H1 (cell line): ENCODE results near the gene YOD1. TPM values are rescaled to one million over a fixed set of nuclear protein-coding genes. Genes with fewer than 3 reads are reported as not detected.

Source experiments
- CTCF ChIA-PET: fragments of 300-600 bp; sonication (Branson Sonifier 250); formaldehyde crosslinking; loops from one replicate; lab custom pipeline; 2021; ENCODE audit not compliant: partially characterized antibody; lab: Charles Lee
- POLR2A ChIA-PET: fragments of 300-600 bp; sonication (Branson Sonifier 250); formaldehyde crosslinking; loops from one replicate; lab custom pipeline; 2021; ENCODE audit warnings: inconsistent platforms; ENCODE audit not compliant: partially characterized antibody; lab: Charles Lee
- DNase-seq, 2 experiments: peaks; one replicate each; pipeline versions ENCODE4 v3.0.0 to v3.0.0-alpha.2; 2010 to 2022; ENCODE audit warnings: low spot score in 2 of 2, low read depth in 1 of 2, mixed read lengths in 1 of 2
- FAIRE-seq: peaks from 2 replicates; lab custom pipeline; 2011; peaks lifted over from hg19 to GRCh38; lab: Jason Lieb, UNC
- H2AFZ ChIP-seq: 2 replicates; pipeline ENCODE4 v1.8.1; 2012; ENCODE audit warnings: low read length, inconsistent platforms
- H2AK5ac ChIP-seq: 2 replicates; pipeline ENCODE4 v1.6.1; 2013; ENCODE audit warnings: low read depth, low read length
- H2BK120ac ChIP-seq: replicated peaks from 2 replicates; pipeline ENCODE3; 2013; ENCODE audit warnings: low read depth, low read length, inconsistent platforms
- H2BK12ac ChIP-seq: 2 replicates; pipeline ENCODE4 v1.6.1; 2013; ENCODE audit warnings: low read depth, low read length
- H2BK15ac ChIP-seq: 2 replicates; pipeline ENCODE4 v1.6.1; 2013; ENCODE audit warnings: low read length
- H2BK20ac ChIP-seq: 2 replicates; pipeline ENCODE4 v1.6.1; 2013; ENCODE audit warnings: low read length
- H2BK5ac ChIP-seq: 2 replicates; pipeline ENCODE4 v1.6.1; 2013; ENCODE audit warnings: low read depth, low read length
- H3K14ac ChIP-seq: 2 replicates; pipeline ENCODE4 v1.6.1; 2013; ENCODE audit warnings: inconsistent platforms; ENCODE audit not compliant: insufficient read length
- H3K18ac ChIP-seq: 2 replicates; pipeline ENCODE4 v1.6.1; 2013; ENCODE audit warnings: low read length; ENCODE audit errors: extremely low read depth
- H3K23ac ChIP-seq: 2 replicates; pipeline ENCODE4 v1.6.1; 2013; ENCODE audit warnings: inconsistent platforms; ENCODE audit not compliant: insufficient read length
- H3K23me2 ChIP-seq: 2 replicates; pipeline ENCODE4 v1.6.1; 2013; ENCODE audit warnings: low read depth, low read length
- H3K27ac ChIP-seq: 2 replicates; pipeline ENCODE4 v1.6.1; 2011; ENCODE audit warnings: low read depth, low read length, inconsistent platforms
- H3K27me3 ChIP-seq, 4 experiments: replicated peaks in 1 of 4; 1 replicate in 1 of 4; 2 replicates in 3 of 4; pipeline versions ENCODE4 v1.6.1 to v1.8.1; 2011 to 2013; ENCODE audit warnings: low read length in 3 of 4, mild to moderate bottlenecking in 3 of 4, inconsistent platforms in 2 of 4, mixed read lengths in 2 of 4, moderate library complexity in 1 of 4; ENCODE audit not compliant: control insufficient read depth in 3 of 4, insufficient read depth in 3 of 4; ENCODE audit errors: extremely low read depth in 1 of 4
- H3K36me3 ChIP-seq, 4 experiments: 2 replicates each; pipeline versions ENCODE4 v1.6.1 to v1.8.1; 2011 to 2013; ENCODE audit warnings: mild to moderate bottlenecking in 4 of 4, low read length in 3 of 4, moderate library complexity in 2 of 4, control low read depth in 1 of 4, inconsistent platforms in 1 of 4; ENCODE audit not compliant: insufficient read depth in 4 of 4, control insufficient read depth in 2 of 4
- H3K4ac ChIP-seq: replicated peaks from 2 replicates; pipeline ENCODE3; 2013; ENCODE audit warnings: low read length, low read depth, mixed read lengths, inconsistent platforms; ENCODE audit not compliant: insufficient read length
- H3K4me1 ChIP-seq, 4 experiments: replicated peaks in 1 of 4; 1 replicate in 1 of 4; 2 replicates in 3 of 4; pipeline versions ENCODE4 v1.6.1 to v1.8.1; 2011 to 2013; ENCODE audit warnings: low read length in 3 of 4, inconsistent platforms in 2 of 4, mixed read lengths in 1 of 4; ENCODE audit not compliant: insufficient read depth in 4 of 4, control insufficient read depth in 3 of 4
- H3K4me2 ChIP-seq, 2 experiments: 2 replicates each; pipeline versions ENCODE4 v1.6.1 to v1.8.1; 2011 to 2013; ENCODE audit warnings: low read depth in 2 of 2, low read length in 2 of 2, control low read depth in 1 of 2, inconsistent platforms in 1 of 2, mild to moderate bottlenecking in 1 of 2; ENCODE audit not compliant: insufficient read depth in 1 of 2
- H3K4me3 ChIP-seq, 4 experiments: fragments of 200-600, 300-600 bp in 1 of 4; sonication (generic), shearing (Covaris generic), sonication (Bioruptor Twin) in 1 of 4; 2 replicates each; pipeline versions ENCODE4 v1.5.1 to v1.8.1; 2011 to 2016; ENCODE audit warnings: low read length in 4 of 4, low read depth in 3 of 4, control low read depth in 2 of 4, inconsistent platforms in 2 of 4, mild to moderate bottlenecking in 2 of 4, mixed read lengths in 1 of 4, moderate library complexity in 1 of 4; ENCODE audit not compliant: insufficient read depth in 2 of 4; ENCODE audit errors: extremely low read depth in 1 of 4
- H3K56ac ChIP-seq: replicated peaks from 2 replicates; pipeline ENCODE3; 2013; ENCODE audit warnings: low read depth, mild to moderate bottlenecking, mixed read lengths, low read length, inconsistent platforms; ENCODE audit not compliant: insufficient read length
- H3K79me1 ChIP-seq: 2 replicates; pipeline ENCODE4 v1.6.1; 2013; ENCODE audit warnings: low read depth, low read length, control low read depth
- H3K79me2 ChIP-seq, 2 experiments: 2 replicates each; pipeline versions ENCODE4 v1.6.1 to v1.8.1; 2012 to 2013; ENCODE audit warnings: low read length in 2 of 2, mild to moderate bottlenecking in 2 of 2, inconsistent platforms in 1 of 2; ENCODE audit not compliant: insufficient read depth in 2 of 2, control insufficient read depth in 1 of 2
- H3K9ac ChIP-seq, 4 experiments: replicated peaks in 1 of 4; 1 replicate in 1 of 4; 2 replicates in 3 of 4; pipeline versions ENCODE4 v1.6.1 to v1.8.1; 2011 to 2013; ENCODE audit warnings: low read depth in 3 of 4, low read length in 3 of 4, control low read depth in 2 of 4, mild to moderate bottlenecking in 2 of 4, moderate library complexity in 2 of 4, inconsistent platforms in 1 of 4; ENCODE audit errors: extremely low read depth in 1 of 4
- H3K9me3 ChIP-seq, 2 experiments: 2 replicates each; pipeline versions ENCODE4 v1.6.1 to v1.8.1; 2012 to 2013; ENCODE audit warnings: mild to moderate bottlenecking in 2 of 2, moderate library complexity in 2 of 2, control low read depth in 1 of 2, inconsistent platforms in 1 of 2, low read depth in 1 of 2, low read length in 1 of 2, mixed read lengths in 1 of 2; ENCODE audit not compliant: insufficient read depth in 2 of 2
- H4K20me1 ChIP-seq, 2 experiments: replicated peaks in 1 of 2; 2 replicates each; pipeline versions ENCODE3 to v1.8.1; 2011 to 2013; ENCODE audit warnings: inconsistent platforms in 2 of 2, low read length in 2 of 2, mild to moderate bottlenecking in 1 of 2; ENCODE audit not compliant: insufficient read depth in 2 of 2, control insufficient read depth in 1 of 2
- H4K5ac ChIP-seq: 2 replicates; pipeline ENCODE4 v1.6.1; 2013; ENCODE audit warnings: low read length, low read depth, mixed read lengths, inconsistent platforms; ENCODE audit not compliant: insufficient read length
- H4K8ac ChIP-seq: 2 replicates; pipeline ENCODE4 v1.8.0; 2013; ENCODE audit warnings: mild to moderate bottlenecking, moderate library complexity, low read length, inconsistent platforms; ENCODE audit not compliant: insufficient read depth; ENCODE audit errors: extremely low read depth
- H4K91ac ChIP-seq: replicated peaks from 2 replicates; pipeline ENCODE3; 2013; ENCODE audit warnings: low read length, mixed read lengths, inconsistent platforms; ENCODE audit not compliant: insufficient read length
- ASH2L ChIP-seq: fragments of 200-600, 300-600 bp; sonication (generic); IDR thresholded peaks from one replicate; pipeline ENCODE4 v1.7.1; 2017; ENCODE audit warnings: low read length
- BCL11A ChIP-seq, 2 experiments: IDR thresholded peaks; one replicate each; pipeline ENCODE4 v1.6.1; 2011; ENCODE audit warnings: low read depth in 2 of 2, low read length in 2 of 2, mild to moderate bottlenecking in 2 of 2
- EZH2 ChIP-seq: fragments of 200-600 bp; sonication (generic); IDR thresholded peaks from 2 replicates; pipeline ENCODE4 v1.7.1; 2012; ENCODE audit warnings: low read depth, mild to moderate bottlenecking, moderate library complexity, low read length, inconsistent platforms; ENCODE audit not compliant: severe bottlenecking
- SP1 ChIP-seq: IDR thresholded peaks from 2 replicates; pipeline ENCODE4 v1.6.1; 2011; ENCODE audit warnings: low read depth, low read length
- SP4 ChIP-seq: IDR thresholded peaks from 2 replicates; pipeline ENCODE4 v1.6.1; 2012; ENCODE audit warnings: low read length, inconsistent platforms
- USF2 ChIP-seq: IDR thresholded peaks from 2 replicates; pipeline ENCODE4 v1.6.1; 2011; ENCODE audit warnings: low read length, improper control_type of control experiment
- YY1 ChIP-seq: IDR thresholded peaks from 2 replicates; pipeline ENCODE4 v1.6.1; 2011; ENCODE audit warnings: low read depth, mild to moderate bottlenecking, low read length
- WGBS, 2 experiments: shearing (Covaris generic) in 1 of 2; methylation state at CpG; one replicate each; pipeline versions ENCODE4 v1.1.6 to v1.1.7; 2013 to 2015; ENCODE audit warnings: low lambda C conversion rate in 2 of 2, mixed read lengths in 2 of 2, inconsistent platforms in 1 of 2, low coverage in 1 of 2, missing lambda C conversion rate in 1 of 2; ENCODE audit not compliant: insufficient replicate concordance in 2 of 2, insufficient coverage in 1 of 2, insufficient read length in 1 of 2; ENCODE audit errors: extremely low coverage in 1 of 2, missing lambda C conversion rate in 1 of 2; 5-methylcytosine and 5-hydroxymethylcytosine counted together
- polyA plus RNA-seq, 7 experiments: library from polyadenylated mRNA; depleted of rRNA in 3 of 7; stranded (reverse) in 5 of 7; unstranded in 2 of 7; fragments of >200 nt in 5 of 7; fragments of 200-250 nt in 2 of 7; gene quantifications; 1 replicate in 5 of 7; 2 replicates in 1 of 7; 4 replicates in 1 of 7; pipeline versions ENCODE4 v1.2.1 to v1.2.3, GENCODE V29; 2011 to 2013; ENCODE audit warnings: missing spikeins in 2 of 7, mixed read lengths in 2 of 7
- total RNA-seq: library from RNA; stranded (reverse); fragmentation: NEBNext Ultra II Directional; extraction: Animal tissue kit (Norgen Biotek cat#: 25700); gene quantifications from 2 replicates; pipeline ENCODE4 v1.2.1, GENCODE V29; 2021

The YOD1 gene
- total and polyA plus RNA-seq, 2 of the 8 experiments (the other 6 are each of a cell fraction or from before 2014, with no cell fraction given) = 1.9 to 11.8 TPM

DNA sequence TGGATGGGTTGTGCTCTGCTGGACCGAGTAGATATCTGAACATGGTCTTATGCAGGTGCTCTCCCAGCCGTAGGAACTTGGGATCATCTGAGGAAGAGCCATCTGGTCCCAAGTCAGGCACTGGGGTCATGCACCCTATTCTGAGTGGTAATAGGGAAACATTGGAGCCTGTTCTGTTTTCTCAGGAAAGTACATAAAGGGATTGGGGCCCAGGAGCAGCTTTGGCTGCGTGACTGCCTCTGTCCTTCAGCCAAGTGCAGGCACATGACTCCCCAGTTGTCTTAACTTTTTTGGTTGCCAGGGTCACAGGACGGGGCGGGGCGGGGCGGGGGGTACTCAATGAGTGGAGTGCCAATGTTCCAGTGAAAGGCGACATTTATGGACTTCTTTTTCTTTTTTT, 13.6 kb upstream of the YOD1 start:
- H3K56ac ChIP-seq = no peak overlapping the region
- DNase-seq (no peak), FAIRE-seq (no peak)
- H2BK20ac ChIP-seq = no peak overlapping the region
- no peak overlapping the region for H3K4ac ChIP-seq
- TF ChIP-seq SP4 (no peak), USF2 (no peak), YY1 (no peak), ASH2L (no peak), BCL11A (IDR thresholded peaks at IDR 0.05; ENCODE audit: low read depth in 2 of 2, low read length in 2 of 2) (no peak), EZH2 (no peak), SP1 (no peak)
- H2BK5ac ChIP-seq = no peak overlapping the region
- H3K27me3 ChIP-seq = no peaks in the 10 kb centered on the region
- no peak overlapping the region for H3K18ac ChIP-seq
- no peak overlapping the region for H2AK5ac ChIP-seq
- no peak overlapping the region for H2AFZ ChIP-seq
- no peak overlapping the region for H4K8ac ChIP-seq
- H3K4me2 ChIP-seq = no peak overlapping the region
- H3K79me2 ChIP-seq = no peaks in the 10 kb centered on the region
- no peaks in the 10 kb centered on the region for H3K9me3 ChIP-seq
- no peak overlapping the region for H3K27ac ChIP-seq
- no peak overlapping the region for H3K4me3 ChIP-seq
- H3K14ac ChIP-seq = no peak overlapping the region
- no peak overlapping the region for H2BK12ac ChIP-seq
- H3K23ac ChIP-seq = no peak overlapping the region
- no peak overlapping the region for H4K91ac ChIP-seq
- H4K5ac ChIP-seq = no peak overlapping the region
- no peak overlapping the region for H3K9ac ChIP-seq
- no peaks in the 10 kb centered on the region for H3K23me2 ChIP-seq
- H3K79me1 ChIP-seq = no peaks in the 10 kb centered on the region
- WGBS, 2 experiments = 98% methylated on average over 8 of the region's 8 CpGs; no CpG with 5 or more reads in 1 of the 2 experiments
- no peak overlapping the region for H2BK15ac ChIP-seq
- ChIA-PET POLR2A (interaction anchor here (0.6 kb wide), 1 partner anchor 287 kb away, joined by 3 read pairs; no protein-coding TSS in a partner anchor), CTCF (interaction anchor here (0.9 kb wide), 1 partner anchor 11 kb away, joined by 3 read pairs; no protein-coding TSS in a partner anchor)
- H3K36me3 ChIP-seq = peaks cover 3 to 46% (median 32%) of the 10 kb centered on the region in 4 experiments
- peaks cover 0 to 2% of the 10 kb centered on the region in 2 experiments for H4K20me1 ChIP-seq
- no peak overlapping the region for H2BK120ac ChIP-seq
- H3K4me1 ChIP-seq = no peaks in the 10 kb centered on the region
